ENCODE measurements around the gene SIRT2. TPM values are rescaled to one million over a fixed set of nuclear protein-coding genes. Genes with fewer than 3 reads are reported as not detected.

Gene SIRT2
- total RNA-seq, 1 experiment from 2014 or later = 162 TPM

GRCh38 chr19:38912600-38913514 lies 13.4 kb upstream of the SIRT2 start:
- Histone ChIP-seq H3K36me3 (ENCODE audit: control insufficient read depth, insufficient read depth, low read length) (no peaks in the 10 kb centered on the region), H3K4me1 (ENCODE audit: control insufficient read depth, insufficient read depth, low read length) (peaks cover 3% of the 10 kb centered on the region), H3K4me3 (ENCODE audit: low read depth in 2 of 2, low read length in 2 of 2) (no peak overlapping the region), H3K9me3 (ENCODE audit: control insufficient read depth, insufficient read depth, low read depth, low read length) (no peaks in the 10 kb centered on the region), H3K27me3 (ENCODE audit: control insufficient read depth, insufficient read depth, low read length) (no peaks in the 10 kb centered on the region), H3K27ac (ENCODE audit: low read length) (no peak overlapping the region)
- CTCF ChIA-PET = interaction anchor here (0.6 to 0.7 kb wide), 3 partner anchors 16 to 163 kb away, joined by 4 to 9 read pairs (median 5); no protein-coding TSS in a partner anchor
- DNase-seq (ENCODE audit: low read depth, low spot score) (no peak), ATAC-seq (peak; percentile 1; the same call in 1 of the 2 replicates)
- in situ Hi-C loops (cut with HindIII; ENCODE audit: low pct_unique_long_range_greater_than_20kb, low sequenced_read_pairs) = no loop called here
- no peak for TF ChIP-seq SIN3A (IDR thresholded peaks at IDR 0.05; ENCODE audit: borderline replicate concordance, insufficient read depth, low read depth, low read length)
- TF ChIP-seq CTCF (IDR thresholded peaks at IDR 0.05) = no peak
- 0 out of 4 replicates have a peak, but pooled peaks of 1 of the 2 experiments have one; percentile 13 for TF ChIP-seq REST (IDR thresholded peaks at IDR 0.05; ENCODE audit: insufficient read depth in 1 of 2, low read depth in 2 of 2, low read length in 1 of 2)
- TF ChIP-seq TCF7L2 (IDR thresholded peaks at IDR 0.05; ENCODE audit: low read depth, low read length) = no peak
- no peak for TF ChIP-seq POLR2AphosphoS5 (IDR thresholded peaks at IDR 0.05; ENCODE audit: low read depth, low read length)
- POLR2A ChIA-PET = interaction anchor here (0.5 to 0.6 kb wide), 3 partner anchors 16 to 98 kb away, joined by 6 to 9 read pairs (median 8); no protein-coding TSS in a partner anchor
- intact Hi-C loops (cut with micrococcal nuclease; ENCODE audit: unreplicated experiment) = no loop called here
- BruUV-seq (replicated peaks) = no TSS peak

GRCh38 chr19:38911388-38912001 lies 12.1 kb upstream of the SIRT2 start:
- DNase-seq (ENCODE audit: low read depth, low spot score) = no peak
- in situ Hi-C loops (cut with HindIII; ENCODE audit: low pct_unique_long_range_greater_than_20kb, low sequenced_read_pairs) = no loop called here
- Histone ChIP-seq H3K27ac (ENCODE audit: low read length) (no peak overlapping the region), H3K9me3 (ENCODE audit: control insufficient read depth, insufficient read depth, low read depth, low read length) (no peaks in the 10 kb centered on the region), H3K36me3 (ENCODE audit: control insufficient read depth, insufficient read depth, low read length) (no peaks in the 10 kb centered on the region), H3K27me3 (ENCODE audit: control insufficient read depth, insufficient read depth, low read length) (no peaks in the 10 kb centered on the region), H3K4me3 (ENCODE audit: low read depth in 2 of 2, low read length in 2 of 2) (no peak overlapping the region), H3K4me1 (ENCODE audit: control insufficient read depth, insufficient read depth, low read length) (no peaks in the 10 kb centered on the region)
- ChIA-PET POLR2A (no interaction called here), CTCF (interaction anchor here (0.6 kb wide), 1 partner anchor 419 kb away, joined by 3 read pairs; no protein-coding TSS in a partner anchor)
- ATAC-seq = no peak; the same call in 1 of the 2 replicates
- intact Hi-C loops (cut with micrococcal nuclease; ENCODE audit: unreplicated experiment) = no loop called here
- BruUV-seq (replicated peaks) = no TSS peak
- TF ChIP-seq REST (IDR thresholded peaks at IDR 0.05; ENCODE audit: insufficient read depth in 1 of 2, low read depth in 2 of 2, low read length in 1 of 2) (peak in 1 of 2 experiments; percentile 78; a peak in 2 of 4 replicates), POLR2AphosphoS5 (IDR thresholded peaks at IDR 0.05; ENCODE audit: low read depth, low read length) (no peak)

Measured in Panc1 (cell line).